KMS-11 (cell line): ENCODE results near the gene RNASE9.
"Not testable (repeated sequence)": the region's sequence is repeated elsewhere in the genome, so short reads cannot be mapped to it uniquely, and the experiment has no call there.

Experiments used
- H2AFZ ChIP-seq: fragments of 200-600 bp; sonication (generic); 2 replicates; pipeline ENCODE4 v1.6.1; 2016; ENCODE audit warnings: antibody characterized with exemption, mixed run types, low read depth
- H3K27ac ChIP-seq: fragments of 200-600 bp; sonication (generic); 2 replicates; pipeline ENCODE4 v1.6.1; 2016; ENCODE audit warnings: mild to moderate bottlenecking, mixed run types
- H3K27me3 ChIP-seq: fragments of 200-600 bp; sonication (generic); 2 replicates; pipeline ENCODE4 v1.6.1; 2017; ENCODE audit warnings: mild to moderate bottlenecking, low read depth, mixed run types, moderate library complexity; ENCODE audit not compliant: insufficient read depth
- H3K36me3 ChIP-seq: fragments of 200-600 bp; sonication (generic); 2 replicates; pipeline ENCODE4 v1.6.1; 2017; ENCODE audit warnings: mild to moderate bottlenecking, mixed run types; ENCODE audit not compliant: insufficient read depth
- H3K4me1 ChIP-seq: fragments of 200-600 bp; sonication (generic); 2 replicates; pipeline ENCODE4 v1.6.1; 2016; ENCODE audit warnings: mild to moderate bottlenecking, low read depth, mixed run types; ENCODE audit not compliant: poor library complexity, severe bottlenecking
- H3K4me2 ChIP-seq: fragments of 200-600 bp; sonication (generic); 2 replicates; pipeline ENCODE4 v1.7.0; 2016; ENCODE audit warnings: mild to moderate bottlenecking, mixed run types
- H3K4me3 ChIP-seq: fragments of 200-600 bp; sonication (generic); IDR thresholded peaks from 2 replicates; pipeline ENCODE4 v1.6.1; 2017; ENCODE audit warnings: low read depth, low read length, mixed read lengths; ENCODE audit not compliant: insufficient read depth
- H3K79me2 ChIP-seq: fragments of 200-600 bp; sonication (generic); 2 replicates; pipeline ENCODE4 v1.6.1; 2016; ENCODE audit warnings: low read depth, mixed run types; ENCODE audit not compliant: insufficient read depth
- H3K9ac ChIP-seq: fragments of 200-600 bp; sonication (generic); 2 replicates; pipeline ENCODE4 v1.6.1; 2016; ENCODE audit warnings: mild to moderate bottlenecking, mixed run types
- H4K20me1 ChIP-seq: fragments of 200-600 bp; sonication (generic); 2 replicates; pipeline ENCODE4 v1.6.1; 2016; ENCODE audit warnings: mild to moderate bottlenecking, mixed run types; ENCODE audit not compliant: insufficient read depth
- CTCF ChIP-seq: fragments of 200-600 bp; sonication (generic); conservative IDR thresholded peaks from 2 replicates; pipeline ENCODE4 v1.6.1; 2017; ENCODE audit warnings: low read depth, mild to moderate bottlenecking, antibody characterized with exemption, low read length, moderate library complexity, mixed read lengths

The RNASE9 gene

GRCh38 chr14:20580242-20580641, 19.4 kb upstream of the RNASE9 start:
- no peaks in the 10 kb centered on the region for H3K4me1 ChIP-seq
- no peak overlapping the region for H3K27ac ChIP-seq
- no peak overlapping the region for H3K4me3 ChIP-seq
- H3K27me3 ChIP-seq, result no peaks in the 10 kb centered on the region
- no peaks in the 10 kb centered on the region for H4K20me1 ChIP-seq
- no peaks in the 10 kb centered on the region for H3K79me2 ChIP-seq
- TF ChIP-seq CTCF, result no peak
- no peaks in the 10 kb centered on the region for H3K36me3 ChIP-seq
- H3K9ac ChIP-seq, result no peak overlapping the region
- no peak overlapping the region for H2AFZ ChIP-seq
- H3K4me2 ChIP-seq, result no peak overlapping the region

DNA sequence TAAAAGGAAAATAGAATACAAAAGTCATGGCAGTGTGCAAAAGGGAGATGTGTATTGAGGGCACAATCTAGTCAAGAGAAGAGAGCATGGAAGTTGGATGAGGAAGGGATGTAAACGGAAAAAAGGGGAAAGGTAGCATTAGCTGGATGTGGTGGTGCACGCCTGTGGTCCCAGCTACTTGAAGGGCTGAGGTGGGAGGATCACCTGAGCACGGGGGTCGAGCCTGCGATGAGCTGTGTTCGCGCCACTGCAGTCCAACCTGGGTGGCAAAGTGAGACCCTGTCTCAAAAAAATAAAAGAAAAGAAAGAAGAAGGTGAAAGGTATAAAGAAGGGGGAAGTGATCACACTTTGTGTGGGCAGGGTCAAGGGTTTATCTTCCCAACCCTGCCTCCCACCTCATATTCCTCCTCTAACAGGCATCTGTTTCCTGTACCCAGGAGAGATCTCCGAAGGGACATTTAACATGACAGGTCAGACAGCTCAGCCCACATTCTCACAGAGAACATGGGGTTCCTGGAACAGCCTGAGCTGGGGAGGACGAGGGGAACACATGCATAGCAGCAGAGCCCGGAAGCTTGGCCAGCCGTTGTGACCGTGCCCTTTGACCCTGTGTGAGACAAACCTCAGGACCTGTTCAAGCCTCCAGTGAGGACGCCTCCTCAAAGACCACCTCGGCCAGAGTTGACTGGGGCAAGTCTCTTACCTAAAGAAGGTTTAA, 18.1 kb upstream of the RNASE9 start:
- no peaks in the 10 kb centered on the region for H4K20me1 ChIP-seq
- TF ChIP-seq CTCF, result no peak
- H3K9ac ChIP-seq, result no peak overlapping the region
- H3K4me2 ChIP-seq, result no peak overlapping the region
- no peak overlapping the region for H3K27ac ChIP-seq
- H3K36me3 ChIP-seq, result no peaks in the 10 kb centered on the region
- no peaks in the 10 kb centered on the region for H3K79me2 ChIP-seq
- H3K4me3 ChIP-seq, result no peak overlapping the region
- no peaks in the 10 kb centered on the region for H3K27me3 ChIP-seq
- no peaks in the 10 kb centered on the region for H3K4me1 ChIP-seq
- no peak overlapping the region for H2AFZ ChIP-seq

DNA sequence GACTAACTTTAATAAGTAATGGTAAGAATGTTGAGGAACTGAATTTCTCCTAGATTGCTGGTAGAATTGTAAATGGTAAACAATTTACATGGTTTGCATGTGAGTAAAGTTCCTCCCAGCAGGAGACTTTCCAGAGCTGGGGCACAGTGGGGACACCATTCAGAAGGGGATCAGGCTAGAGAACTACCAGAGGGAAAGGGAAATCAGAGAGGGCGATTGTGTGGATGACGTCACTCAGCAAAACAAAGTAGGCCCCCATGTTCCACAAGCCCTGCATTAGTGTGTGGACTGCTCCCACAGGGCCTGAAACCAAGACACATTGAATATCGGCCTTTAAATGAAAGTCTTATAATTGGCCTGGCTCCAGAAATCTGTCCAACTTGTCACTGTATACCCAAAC, 17.5 kb upstream of the RNASE9 start:
- no peak overlapping the region for H2AFZ ChIP-seq
- no peak for TF ChIP-seq CTCF

GRCh38 chr14:20572382-20572990, 11.6 kb upstream of the RNASE9 start:
- H3K27me3 ChIP-seq, H3K79me2 ChIP-seq, H3K4me3 ChIP-seq, H3K27ac ChIP-seq, H2AFZ ChIP-seq, H3K36me3 ChIP-seq, H3K9ac ChIP-seq, H4K20me1 ChIP-seq, H3K4me2 ChIP-seq, H3K4me1 ChIP-seq: not testable (repeated sequence)

More for the DNA sequence above, 17.5 kb upstream of the RNASE9 start:
- Histone ChIP-seq H3K79me2 (no peaks in the 10 kb centered on the region), H3K4me2 (no peak overlapping the region), H4K20me1 (no peaks in the 10 kb centered on the region), H3K4me1 (no peaks in the 10 kb centered on the region), H3K9ac (no peak overlapping the region), H3K4me3 (no peak overlapping the region), H3K27ac (no peak overlapping the region), H3K36me3 (no peaks in the 10 kb centered on the region), H3K27me3 (no peaks in the 10 kb centered on the region)

DNA sequence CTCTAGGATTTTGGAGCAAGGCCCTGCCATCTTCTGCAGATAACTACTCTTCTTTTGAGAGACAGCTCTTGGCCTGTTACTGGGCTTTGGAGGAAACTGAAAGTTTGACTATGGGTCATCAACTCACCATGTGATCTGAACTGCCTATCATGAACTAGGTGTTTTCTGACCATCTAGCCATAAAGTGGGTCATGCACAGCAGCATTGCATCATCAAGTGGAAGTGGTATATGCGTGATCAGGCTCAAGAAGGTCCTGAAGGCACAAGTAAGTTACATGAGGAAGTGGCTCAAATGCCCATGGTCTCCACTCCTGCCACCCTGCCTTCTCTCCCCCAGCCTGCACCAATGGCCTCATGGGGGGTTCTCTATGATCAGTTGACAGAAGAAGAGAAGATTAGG, 9.9 kb upstream of the RNASE9 start:
- H3K79me2 ChIP-seq, H3K27ac ChIP-seq, H3K4me2 ChIP-seq, H3K4me1 ChIP-seq, H2AFZ ChIP-seq, H3K27me3 ChIP-seq, H3K4me3 ChIP-seq, H4K20me1 ChIP-seq, H3K36me3 ChIP-seq, H3K9ac ChIP-seq: not testable (repeated sequence)

DNA sequence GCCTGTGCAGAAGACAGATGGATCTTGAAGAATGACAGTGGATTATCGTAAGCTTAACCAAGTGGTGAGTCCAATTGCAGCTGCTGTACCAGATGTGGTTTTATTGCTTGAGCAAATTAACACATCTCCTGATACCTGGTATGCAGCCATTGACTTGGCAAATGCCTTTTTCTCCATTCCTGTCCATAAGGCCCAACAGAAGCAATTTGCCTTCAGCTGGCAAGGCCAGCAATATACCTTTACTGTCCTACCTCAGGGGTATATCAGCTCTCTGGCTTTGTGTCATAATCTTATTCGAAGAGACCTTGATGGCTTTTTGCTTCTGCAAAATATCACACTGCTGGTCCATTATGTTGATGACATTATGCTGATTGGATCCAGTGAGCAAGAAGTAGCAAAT, 9.0 kb upstream of the RNASE9 start:
- H3K36me3 ChIP-seq, H4K20me1 ChIP-seq, H2AFZ ChIP-seq, H3K4me3 ChIP-seq, H3K27me3 ChIP-seq, H3K9ac ChIP-seq, H3K27ac ChIP-seq, H3K4me1 ChIP-seq, H3K79me2 ChIP-seq, H3K4me2 ChIP-seq: not testable (repeated sequence)
